PC-9 (cell line): ENCODE measurements around the gene CYFIP2.

Source experiments
- CTCF ChIP-seq: fragments of 200-600 bp; sonication (generic); conservative IDR thresholded peaks from 2 replicates; pipeline ENCODE4 v1.6.1; 2017; ENCODE audit warnings: mixed run types, antibody characterized with exemption, mild to moderate bottlenecking, moderate library complexity
- EZH2 ChIP-seq: fragments of 200-600 bp; sonication (generic); IDR thresholded peaks from 2 replicates; pipeline ENCODE4 v1.8.0; 2017; ENCODE audit warnings: antibody characterized with exemption, low read depth

- no peak for TF ChIP-seq CTCF
- no peak for TF ChIP-seq EZH2
These were observed 61.8 kb downstream of the CYFIP2 start for GRCh38 chr5:157327771-157328170.
